SH-SY5Y (cell line): Measurements from ENCODE around the gene CFAP68.

Experiments used
- GATA2 ChIP-seq: IDR thresholded peaks from 2 replicates; pipeline ENCODE4 v1.6.1; 2011; ENCODE audit warnings: mild to moderate bottlenecking, low read depth, low read length
- GATA3 ChIP-seq: IDR thresholded peaks from 2 replicates; pipeline ENCODE4 v1.6.1; 2011; ENCODE audit warnings: low read depth, mild to moderate bottlenecking, low read length, moderate library complexity

DNA sequence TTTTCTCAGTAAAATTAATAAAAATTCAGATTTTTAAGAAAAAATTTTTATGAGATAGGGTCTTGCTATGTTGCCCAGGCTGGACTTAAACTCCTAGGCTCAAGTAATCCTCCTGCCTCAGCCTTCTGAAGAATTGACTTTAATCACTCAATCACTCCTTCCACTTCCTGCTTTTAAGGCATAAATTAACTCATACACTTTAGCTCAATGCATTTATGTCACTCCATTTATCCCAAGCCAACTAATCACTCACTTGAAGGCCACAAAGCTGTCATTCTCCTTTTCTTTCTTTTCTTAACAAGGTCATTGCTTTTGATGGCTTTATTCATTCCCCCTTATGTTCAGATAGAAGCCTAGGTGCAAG, 8.8 kb upstream of the CFAP68 start:
- no peak for TF ChIP-seq GATA2
- no peak for TF ChIP-seq GATA3
